Activated gamma-delta T cell treated with anti-CD3 and anti-CD28 coated beads, Interleukin-2, amount 50 U/mL, for 16 hours (primary cell): ENCODE data around the gene HERC3.

ENCODE experiments used
- DNase-seq: peaks from one replicate; pipeline ENCODE4 v3.0.0-alpha.2; 2020; ENCODE audit warnings: low read depth

HERC3 gene

GRCh38 chr4:88720451-88721428 is 128.5 kb downstream of the HERC3 start:
- DNase-seq: no peak

GRCh38 chr4:88722276-88722780 is 130.0 kb downstream of the HERC3 start:
- DNase-seq: no peak

- DNase-seq: no peak
Measured at GRCh38 chr4:88722828-88723227, 130.5 kb downstream of the HERC3 start.

- DNase-seq: no peak
Measured at GRCh38 chr4:88724406-88724805, 132.1 kb downstream of the HERC3 start.

- DNase-seq: no peak
Measured at GRCh38 chr4:88725143-88725542, 132.9 kb downstream of the HERC3 start.

GRCh38 chr4:88725986-88726385 is 133.7 kb downstream of the HERC3 start:
- DNase-seq: no peak

GRCh38 chr4:88728146-88728545 is 135.9 kb downstream of the HERC3 start:
- no peak for DNase-seq

GRCh38 chr4:88729146-88729760 is 137.0 kb downstream of the HERC3 start:
- no peak for DNase-seq

- DNase-seq: no peak
Measured at GRCh38 chr4:88730811-88731210, 138.5 kb downstream of the HERC3 start.

GRCh38 chr4:88731381-88731780 is 139.1 kb downstream of the HERC3 start:
- DNase-seq: no peak

- DNase-seq: no peak
Measured at GRCh38 chr4:88732714-88733368, 140.6 kb downstream of the HERC3 start.

GRCh38 chr4:88734403-88734949 is 142.2 kb downstream of the HERC3 start:
- DNase-seq: no peak

- DNase-seq: no peak
Measured at GRCh38 chr4:88735564-88735963, 143.3 kb downstream of the HERC3 start.

GRCh38 chr4:88736264-88736663 is 144.0 kb downstream of the HERC3 start:
- no peak for DNase-seq

- DNase-seq: peak; percentile 3
Measured at GRCh38 chr4:88737307-88737941, 145.1 kb downstream of the HERC3 start.

- no peak for DNase-seq
Measured at GRCh38 chr4:88738180-88738579, 145.9 kb downstream of the HERC3 start.

- no peak for DNase-seq
Measured at GRCh38 chr4:88742561-88742960, 150.3 kb downstream of the HERC3 start.

GRCh38 chr4:88743696-88744095 is 151.4 kb downstream of the HERC3 start:
- no peak for DNase-seq

GRCh38 chr4:88744609-88745008 is 152.3 kb downstream of the HERC3 start:
- DNase-seq: no peak

GRCh38 chr4:88745175-88745574 is 152.9 kb downstream of the HERC3 start:
- no peak for DNase-seq

GRCh38 chr4:88745581-88746163 is 153.4 kb downstream of the HERC3 start:
- no peak for DNase-seq
